GM12875 (cell line): ENCODE results near the gene STARD7.

ENCODE experiments used
- H3K4me3 ChIP-seq: one replicate; pipeline ENCODE4 v1.5.1; 2011; ENCODE audit warnings: low read depth, low read length, control low read depth
- CTCF ChIP-seq: IDR thresholded peaks from 2 replicates; pipeline ENCODE4 v1.5.1; 2011; ENCODE audit warnings: low read depth, mild to moderate bottlenecking, control low read depth, inconsistent platforms, low read length, moderate library complexity, borderline replicate concordance; ENCODE audit not compliant: insufficient read depth

STARD7 gene

GRCh38 chr2:96174251-96175144, 34.1 kb downstream of the STARD7 start:
- peak; percentile 95 for TF ChIP-seq CTCF
- H3K4me3 ChIP-seq = no peak overlapping the region

GRCh38 chr2:96171831-96172230, 36.8 kb downstream of the STARD7 start:
- no peak for TF ChIP-seq CTCF
- H3K4me3 ChIP-seq = no peak overlapping the region

GRCh38 chr2:96170626-96171025, 38.0 kb downstream of the STARD7 start:
- no peak overlapping the region for H3K4me3 ChIP-seq
- TF ChIP-seq CTCF = no peak

GRCh38 chr2:96169868-96170507, 38.6 kb downstream of the STARD7 start:
- TF ChIP-seq CTCF = no peak
- H3K4me3 ChIP-seq = no peak overlapping the region

DNA sequence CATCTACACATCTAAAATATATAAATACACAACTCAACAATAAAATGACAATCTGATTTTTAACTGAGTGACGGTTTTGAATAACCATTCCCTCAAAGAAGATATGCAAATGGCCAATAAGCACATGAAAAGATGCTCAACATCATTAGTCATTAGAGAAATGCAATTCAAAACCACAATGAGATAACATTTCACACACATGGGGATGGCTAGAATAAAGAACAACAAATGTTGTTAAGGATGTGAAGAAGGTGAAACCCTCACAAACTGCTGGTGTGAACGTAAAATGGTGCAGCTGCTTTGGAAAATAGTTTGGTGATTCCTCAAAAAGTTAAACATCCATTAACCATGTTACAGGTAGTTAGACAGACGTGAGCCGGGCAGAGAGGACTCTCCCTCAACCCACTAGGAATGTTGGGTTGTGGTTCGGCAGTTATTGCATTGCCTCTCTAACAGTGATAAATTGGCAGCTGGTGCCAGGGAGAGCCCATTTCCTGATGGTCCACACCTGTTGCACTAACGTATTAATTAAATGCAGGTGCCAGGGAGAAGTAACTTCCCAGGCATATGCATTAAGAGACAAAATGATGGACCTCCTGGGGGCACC, 41.1 kb downstream of the STARD7 start:
- no peak overlapping the region for H3K4me3 ChIP-seq
- TF ChIP-seq CTCF = no peak

DNA sequence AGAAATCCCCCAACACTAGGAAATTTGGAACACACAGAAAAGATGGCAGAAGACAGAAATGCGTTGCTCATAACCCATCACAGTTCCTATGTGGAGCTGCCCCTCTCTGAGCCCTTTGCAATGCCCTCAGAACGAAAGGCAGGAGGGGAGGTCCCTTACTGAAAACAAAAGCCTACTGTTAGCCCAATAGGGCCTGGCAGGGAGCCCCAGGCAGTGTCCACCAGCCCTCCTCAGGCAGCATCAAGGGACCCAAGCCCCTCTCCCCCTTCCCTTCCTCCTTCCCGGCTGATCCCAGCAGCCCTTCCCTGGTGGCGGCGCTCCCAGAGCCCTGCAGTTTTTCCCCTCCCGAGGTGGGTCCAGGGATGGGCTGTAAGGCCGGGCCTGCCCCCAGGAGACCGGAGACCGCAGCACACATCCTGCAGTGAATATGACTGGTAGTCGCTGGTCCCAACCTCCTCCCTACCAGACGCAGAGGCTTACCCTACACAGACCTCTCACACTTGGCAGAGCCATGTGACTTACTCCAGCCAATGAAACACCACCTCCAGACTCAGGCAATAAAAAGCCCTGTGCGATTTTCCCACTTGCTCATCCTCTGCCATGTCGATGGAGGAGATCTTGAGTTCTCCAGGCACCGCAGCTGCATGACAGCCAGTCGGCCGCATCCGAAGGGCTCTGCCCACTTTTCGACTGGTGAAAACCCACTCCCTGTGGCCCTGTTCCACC, 44.0 kb downstream of the STARD7 start:
- TF ChIP-seq CTCF = no peak
- peak overlapping the region; percentile 61 for H3K4me3 ChIP-seq
